SK-N-SH (cell line): Measurements from ENCODE around the gene IL17D. TPM values are rescaled to one million over a fixed set of nuclear protein-coding genes. Genes with fewer than 3 reads are reported as not detected.

Experiments
- CTCF ChIA-PET: fragments of 300-600, 350-600 bp; formaldehyde crosslinking; extraction: SDS; loops from one replicate; lab custom pipeline; 2021; lab: Yijun Ruan, JAX
- POLR2A ChIA-PET: fragments of 350-600 bp; sonication (Branson Sonifier 250); formaldehyde crosslinking; extraction: SDS; loops from one replicate; lab custom pipeline; 2020; ENCODE audit warnings: antibody characterized with exemption, inconsistent platforms; lab: Yijun Ruan, JAX
- DNase-seq: peaks from one replicate; pipeline ENCODE4 v3.0.0; 2012
- H2AFZ ChIP-seq: fragments of 200-600 bp; sonication (generic); 2 replicates; pipeline ENCODE4 v1.8.1; 2016; ENCODE audit warnings: antibody characterized with exemption, mild to moderate bottlenecking, low read depth
- H3F3A ChIP-seq: fragments of 200-600 bp; sonication (generic); replicated peaks from 2 replicates; pipeline ENCODE3; 2016; ENCODE audit warnings: antibody characterized with exemption, mild to moderate bottlenecking; ENCODE audit not compliant: insufficient read depth
- H3K27ac ChIP-seq, 2 experiments: fragments of 200-500 bp in 1 of 2; fragments of 200-600 bp in 1 of 2; sonication (Bioruptor generic) in 1 of 2; sonication (generic), shearing (Covaris generic) in 1 of 2; 2 replicates each; pipeline versions ENCODE4 v1.5.1 to v1.6.1; 2014 to 2016; ENCODE audit warnings: low read depth in 2 of 2, inconsistent platforms in 1 of 2, low read length in 1 of 2, mild to moderate bottlenecking in 1 of 2, mixed read lengths in 1 of 2
- H3K27me3 ChIP-seq: fragments of 200-600 bp; sonication (generic), shearing (Covaris generic); 2 replicates; pipeline ENCODE4 v1.6.1; 2016; ENCODE audit warnings: mixed run types; ENCODE audit not compliant: insufficient read depth
- H3K36me3 ChIP-seq, 2 experiments: fragments of 200-500 bp in 1 of 2; fragments of 200-600 bp in 1 of 2; sonication (Bioruptor generic) in 1 of 2; sonication (generic) in 1 of 2; replicated peaks in 1 of 2; 2 replicates each; pipeline versions ENCODE3 to v1.5.1; 2014 to 2016; ENCODE audit warnings: low read length in 1 of 2, mild to moderate bottlenecking in 1 of 2; ENCODE audit not compliant: insufficient read depth in 2 of 2, control insufficient read depth in 1 of 2
- H3K4me1 ChIP-seq, 2 experiments: fragments of 200-500 bp in 1 of 2; fragments of 200-600 bp in 1 of 2; sonication (Bioruptor generic) in 1 of 2; sonication (generic), shearing (Covaris generic) in 1 of 2; 2 replicates each; pipeline versions ENCODE4 v1.5.1 to v1.6.1; 2014 to 2016; ENCODE audit warnings: low read depth in 1 of 2, low read length in 1 of 2, mixed run types in 1 of 2; ENCODE audit not compliant: insufficient read depth in 2 of 2, control insufficient read depth in 1 of 2
- H3K4me2 ChIP-seq: fragments of 200-600 bp; sonication (generic), shearing (Covaris generic); 2 replicates; pipeline ENCODE4 v1.6.1; 2017; ENCODE audit warnings: mixed run types
- H3K4me3 ChIP-seq, 2 experiments: fragments of 200-500 bp in 1 of 2; fragments of 200-600 bp in 1 of 2; sonication (Bioruptor generic) in 1 of 2; sonication (generic), shearing (Covaris generic) in 1 of 2; 2 replicates each; pipeline versions ENCODE4 v1.5.1 to v1.8.1; 2014 to 2016; ENCODE audit warnings: low read depth in 2 of 2, inconsistent platforms in 1 of 2, low read length in 1 of 2, mild to moderate bottlenecking in 1 of 2, mixed read lengths in 1 of 2, moderate library complexity in 1 of 2
- H3K79me2 ChIP-seq: fragments of 200-600 bp; sonication (generic); 2 replicates; pipeline ENCODE4 v1.8.1; 2017; ENCODE audit warnings: mild to moderate bottlenecking; ENCODE audit not compliant: insufficient read depth
- H3K9ac ChIP-seq: fragments of 200-600 bp; sonication (generic); 2 replicates; pipeline ENCODE4 v1.6.1; 2017; ENCODE audit warnings: mixed run types
- H3K9me2 ChIP-seq: fragments of 200-600 bp; sonication (generic); 2 replicates; pipeline ENCODE4 v1.6.1; 2017; ENCODE audit warnings: mixed run types
- H3K9me3 ChIP-seq: fragments of 200-600 bp; sonication (generic); 2 replicates; pipeline ENCODE4 v1.6.1; 2017; ENCODE audit warnings: mixed run types, mild to moderate bottlenecking, moderate library complexity
- H4K20me1 ChIP-seq: fragments of 200-600 bp; sonication (generic); 2 replicates; pipeline ENCODE4 v1.6.1; 2017; ENCODE audit warnings: mild to moderate bottlenecking, mixed run types; ENCODE audit not compliant: insufficient read depth
- CHD2 ChIP-seq: fragments of 150-350 bp; IDR thresholded peaks from 2 replicates; pipeline ENCODE4 v1.6.1; 2018; ENCODE audit warnings: low read length; ENCODE audit not compliant: partially characterized antibody
- EP300 ChIP-seq, 2 experiments: IDR thresholded peaks; 2 replicates each; pipeline versions ENCODE4 v1.4.0 to v1.6.1; 2012; ENCODE audit warnings: borderline replicate concordance in 1 of 2, low read depth in 1 of 2, low read length in 1 of 2
- FOSL2 ChIP-seq: IDR thresholded peaks from 2 replicates; pipeline ENCODE4 v1.4.0; 2012; ENCODE audit warnings: low read depth, mild to moderate bottlenecking, moderate library complexity, borderline replicate concordance
- FOXJ3 ChIP-seq: sonication (generic); formaldehyde crosslinking; IDR thresholded peaks from 2 replicates; pipeline ENCODE4 v1.5.1; 2020; ENCODE audit warnings: mild to moderate bottlenecking, missing genetic modification reagents
- FOXM1 ChIP-seq: IDR thresholded peaks from 2 replicates; pipeline ENCODE4 v1.4.0; 2012; ENCODE audit warnings: low read depth, mild to moderate bottlenecking
- GATA2 ChIP-seq: sonication (generic); formaldehyde crosslinking; IDR thresholded peaks from 2 replicates; pipeline ENCODE4 v1.5.0; 2020; ENCODE audit warnings: mild to moderate bottlenecking, missing genetic modification reagents
- JUND ChIP-seq: IDR thresholded peaks from 2 replicates; pipeline ENCODE4 v1.4.0; 2012
- MAX ChIP-seq: IDR thresholded peaks from 2 replicates; pipeline ENCODE4 v1.4.0; 2012; ENCODE audit warnings: low read depth
- RFX5 ChIP-seq: IDR thresholded peaks from 2 replicates; pipeline ENCODE4 v1.6.1; 2012; ENCODE audit warnings: mild to moderate bottlenecking, improper control_type of control experiment, low read length
- SMC3 ChIP-seq: IDR thresholded peaks from 2 replicates; pipeline ENCODE4 v1.6.1; 2012; ENCODE audit warnings: low read depth, low read length, improper control_type of control experiment
- TAF1 ChIP-seq: IDR thresholded peaks from 2 replicates; pipeline ENCODE4 v1.6.1; 2012; ENCODE audit warnings: low read depth, mild to moderate bottlenecking, low read length, moderate library complexity, borderline replicate concordance
- TEAD4 ChIP-seq: IDR thresholded peaks from 2 replicates; pipeline ENCODE4 v1.4.0; 2012; ENCODE audit warnings: mild to moderate bottlenecking, borderline replicate concordance; ENCODE audit not compliant: insufficient read depth
- YY1 ChIP-seq: IDR thresholded peaks from 2 replicates; pipeline ENCODE4 v1.4.0; 2012; ENCODE audit warnings: low read depth, mild to moderate bottlenecking
- WGBS: methylation state at CpG from one replicate; pipeline ENCODE4 v1.1.6; 2017; ENCODE audit warnings: low lambda C conversion rate; 5-methylcytosine and 5-hydroxymethylcytosine counted together
- polyA plus RNA-seq, 3 experiments: library from polyadenylated mRNA; depleted of rRNA; stranded (reverse); fragments of >200 nt; gene quantifications; 2 replicates each; pipeline ENCODE4 v1.2.3, GENCODE V29; 2012
- TF ChIP-seq, protein P1 (sequence below): fragments of 150-350 bp; IDR thresholded peaks from 2 replicates; pipeline ENCODE4 v1.6.1; 2016; ENCODE audit warnings: mild to moderate bottlenecking, low read depth, low read length
- TF ChIP-seq, protein P2 (sequence below): fragments of 150-350 bp; IDR thresholded peaks from 2 replicates; pipeline ENCODE4 v1.6.1; 2017; ENCODE audit warnings: antibody characterized with exemption, low read length, low read depth, borderline replicate concordance
- TF ChIP-seq, protein P3 (sequence below): IDR thresholded peaks from 2 replicates; pipeline ENCODE4 v1.4.0; 2012; ENCODE audit warnings: low read depth, borderline replicate concordance
- TF ChIP-seq, protein P4 (sequence below): IDR thresholded peaks from 2 replicates; pipeline ENCODE4 v1.6.1; 2012; ENCODE audit warnings: mild to moderate bottlenecking, low read depth, low read length, moderate library complexity

IL17D gene
- polyA plus RNA-seq, 1 of the 3 experiments (the other 2 are of a cell fraction): 2.3 TPM

DNA sequence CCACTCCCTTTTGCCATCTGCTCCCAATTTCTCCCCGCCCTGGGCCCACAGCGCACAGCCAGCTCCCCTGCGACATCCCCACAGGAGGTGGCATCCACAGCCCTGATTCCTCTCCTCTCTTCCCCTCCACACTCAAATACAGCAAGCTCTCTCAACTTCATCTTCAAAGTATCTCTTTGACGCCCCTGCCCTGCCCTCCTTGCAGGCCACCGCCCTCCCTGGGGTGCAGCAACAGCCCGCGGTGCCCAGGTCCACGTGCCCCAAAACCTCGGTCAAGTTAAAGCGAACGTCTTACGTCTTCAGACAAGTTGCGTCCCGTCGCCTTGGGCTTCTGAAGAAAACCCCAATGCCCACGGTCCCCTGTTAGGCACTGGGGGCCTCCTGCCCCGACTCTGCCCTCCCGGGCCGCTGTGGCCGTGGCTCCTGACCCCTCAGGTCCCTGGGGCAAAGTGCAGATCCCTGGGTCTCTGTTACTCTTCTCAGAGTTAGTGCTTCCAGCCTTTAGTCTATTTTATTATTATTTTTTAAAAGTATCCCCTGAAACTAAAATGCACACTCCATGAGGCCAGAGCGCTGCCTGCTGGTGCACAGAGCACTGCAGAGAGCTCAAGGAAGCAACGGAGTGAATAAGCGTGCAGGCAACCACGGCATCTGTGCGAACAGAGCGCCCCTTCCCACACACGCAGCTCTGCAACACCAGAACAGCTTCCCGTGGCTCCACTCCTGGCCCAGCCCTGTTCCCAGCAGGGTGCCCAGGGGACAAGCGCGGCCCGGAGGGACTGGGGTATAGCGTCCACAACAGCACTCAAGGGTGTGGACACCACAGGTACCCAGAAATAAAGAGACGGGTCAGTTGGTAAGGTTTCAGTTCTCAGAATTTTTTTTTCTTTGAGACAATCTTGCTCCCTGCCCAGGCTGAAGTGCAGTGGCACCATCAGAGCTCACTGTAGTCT, 26.4 kb downstream of the IL17D start:
- Histone ChIP-seq H3K27me3 (no peaks in the 10 kb centered on the region), H3K36me3 (no peaks in the 10 kb centered on the region), H3K9me2 (no peaks in the 10 kb centered on the region), H3F3A (no peaks in the 10 kb centered on the region), H3K9ac (no peak overlapping the region), H3K4me3 (no peak overlapping the region), H4K20me1 (no peaks in the 10 kb centered on the region), H3K4me2 (no peak overlapping the region), H3K79me2 (no peaks in the 10 kb centered on the region), H3K4me1 (no peaks in the 10 kb centered on the region), H3K9me3 (no peaks in the 10 kb centered on the region), H3K27ac (no peak overlapping the region), H2AFZ (no peak overlapping the region)
- ChIA-PET POLR2A (no interaction called here), CTCF (interaction anchor here (0.6 to 2.4 kb wide), 3 partner anchors 16 to 99 kb away, joined by 3 to 10 read pairs (median 6); no protein-coding TSS in a partner anchor)
- 87% methylated on average over 28 of the region's 33 CpGs for WGBS
- TF ChIP-seq SMC3 (no peak), YY1 (no peak), JUND (no peak), TEAD4 (no peak), FOXJ3 (CRISPR knock-in tag) (no peak), FOSL2 (no peak), MAX (no peak), TAF1 (no peak), EP300 (IDR thresholded peaks at IDR 0.05; ENCODE audit: borderline replicate concordance in 1 of 2, low read depth in 1 of 2, low read length in 1 of 2) (no peak), CHD2 (no peak), RFX5 (no peak)
- TF ChIP-seq, protein P1, sequence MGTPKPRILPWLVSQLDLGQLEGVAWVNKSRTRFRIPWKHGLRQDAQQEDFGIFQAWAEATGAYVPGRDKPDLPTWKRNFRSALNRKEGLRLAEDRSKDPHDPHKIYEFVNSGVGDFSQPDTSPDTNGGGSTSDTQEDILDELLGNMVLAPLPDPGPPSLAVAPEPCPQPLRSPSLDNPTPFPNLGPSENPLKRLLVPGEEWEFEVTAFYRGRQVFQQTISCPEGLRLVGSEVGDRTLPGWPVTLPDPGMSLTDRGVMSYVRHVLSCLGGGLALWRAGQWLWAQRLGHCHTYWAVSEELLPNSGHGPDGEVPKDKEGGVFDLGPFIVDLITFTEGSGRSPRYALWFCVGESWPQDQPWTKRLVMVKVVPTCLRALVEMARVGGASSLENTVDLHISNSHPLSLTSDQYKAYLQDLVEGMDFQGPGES: no peak
- TF ChIP-seq, protein P2, sequence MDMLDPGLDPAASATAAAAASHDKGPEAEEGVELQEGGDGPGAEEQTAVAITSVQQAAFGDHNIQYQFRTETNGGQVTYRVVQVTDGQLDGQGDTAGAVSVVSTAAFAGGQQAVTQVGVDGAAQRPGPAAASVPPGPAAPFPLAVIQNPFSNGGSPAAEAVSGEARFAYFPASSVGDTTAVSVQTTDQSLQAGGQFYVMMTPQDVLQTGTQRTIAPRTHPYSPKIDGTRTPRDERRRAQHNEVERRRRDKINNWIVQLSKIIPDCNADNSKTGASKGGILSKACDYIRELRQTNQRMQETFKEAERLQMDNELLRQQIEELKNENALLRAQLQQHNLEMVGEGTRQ: no peak
- DNase-seq: no peak

- Histone ChIP-seq H3K9me3 (no peaks in the 10 kb centered on the region), H3F3A (no peaks in the 10 kb centered on the region), H3K27me3 (no peaks in the 10 kb centered on the region), H3K79me2 (no peaks in the 10 kb centered on the region), H3K4me3 (no peak overlapping the region), H3K9me2 (no peaks in the 10 kb centered on the region), H3K4me2 (no peak overlapping the region), H3K27ac (no peak overlapping the region), H3K4me1 (no peaks in the 10 kb centered on the region), H3K36me3 (no peaks in the 10 kb centered on the region), H2AFZ (no peak overlapping the region), H4K20me1 (no peaks in the 10 kb centered on the region), H3K9ac (no peak overlapping the region)
- CTCF ChIA-PET: no interaction called here
- POLR2A ChIA-PET: no interaction called here
- no peak for DNase-seq
- WGBS: 89% methylated on average over 6 of the region's 6 CpGs
- TF ChIP-seq CHD2 (no peak), FOXM1 (no peak), GATA2 (no peak), EP300 (IDR thresholded peaks at IDR 0.05; ENCODE audit: borderline replicate concordance in 1 of 2, low read depth in 1 of 2, low read length in 1 of 2) (no peak)
- TF ChIP-seq, protein P3, sequence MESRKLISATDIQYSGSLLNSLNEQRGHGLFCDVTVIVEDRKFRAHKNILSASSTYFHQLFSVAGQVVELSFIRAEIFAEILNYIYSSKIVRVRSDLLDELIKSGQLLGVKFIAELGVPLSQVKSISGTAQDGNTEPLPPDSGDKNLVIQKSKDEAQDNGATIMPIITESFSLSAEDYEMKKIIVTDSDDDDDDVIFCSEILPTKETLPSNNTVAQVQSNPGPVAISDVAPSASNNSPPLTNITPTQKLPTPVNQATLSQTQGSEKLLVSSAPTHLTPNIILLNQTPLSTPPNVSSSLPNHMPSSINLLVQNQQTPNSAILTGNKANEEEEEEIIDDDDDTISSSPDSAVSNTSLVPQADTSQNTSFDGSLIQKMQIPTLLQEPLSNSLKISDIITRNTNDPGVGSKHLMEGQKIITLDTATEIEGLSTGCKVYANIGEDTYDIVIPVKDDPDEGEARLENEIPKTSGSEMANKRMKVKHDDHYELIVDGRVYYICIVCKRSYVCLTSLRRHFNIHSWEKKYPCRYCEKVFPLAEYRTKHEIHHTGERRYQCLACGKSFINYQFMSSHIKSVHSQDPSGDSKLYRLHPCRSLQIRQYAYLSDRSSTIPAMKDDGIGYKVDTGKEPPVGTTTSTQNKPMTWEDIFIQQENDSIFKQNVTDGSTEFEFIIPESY: no peak
- TF ChIP-seq, protein P4, sequence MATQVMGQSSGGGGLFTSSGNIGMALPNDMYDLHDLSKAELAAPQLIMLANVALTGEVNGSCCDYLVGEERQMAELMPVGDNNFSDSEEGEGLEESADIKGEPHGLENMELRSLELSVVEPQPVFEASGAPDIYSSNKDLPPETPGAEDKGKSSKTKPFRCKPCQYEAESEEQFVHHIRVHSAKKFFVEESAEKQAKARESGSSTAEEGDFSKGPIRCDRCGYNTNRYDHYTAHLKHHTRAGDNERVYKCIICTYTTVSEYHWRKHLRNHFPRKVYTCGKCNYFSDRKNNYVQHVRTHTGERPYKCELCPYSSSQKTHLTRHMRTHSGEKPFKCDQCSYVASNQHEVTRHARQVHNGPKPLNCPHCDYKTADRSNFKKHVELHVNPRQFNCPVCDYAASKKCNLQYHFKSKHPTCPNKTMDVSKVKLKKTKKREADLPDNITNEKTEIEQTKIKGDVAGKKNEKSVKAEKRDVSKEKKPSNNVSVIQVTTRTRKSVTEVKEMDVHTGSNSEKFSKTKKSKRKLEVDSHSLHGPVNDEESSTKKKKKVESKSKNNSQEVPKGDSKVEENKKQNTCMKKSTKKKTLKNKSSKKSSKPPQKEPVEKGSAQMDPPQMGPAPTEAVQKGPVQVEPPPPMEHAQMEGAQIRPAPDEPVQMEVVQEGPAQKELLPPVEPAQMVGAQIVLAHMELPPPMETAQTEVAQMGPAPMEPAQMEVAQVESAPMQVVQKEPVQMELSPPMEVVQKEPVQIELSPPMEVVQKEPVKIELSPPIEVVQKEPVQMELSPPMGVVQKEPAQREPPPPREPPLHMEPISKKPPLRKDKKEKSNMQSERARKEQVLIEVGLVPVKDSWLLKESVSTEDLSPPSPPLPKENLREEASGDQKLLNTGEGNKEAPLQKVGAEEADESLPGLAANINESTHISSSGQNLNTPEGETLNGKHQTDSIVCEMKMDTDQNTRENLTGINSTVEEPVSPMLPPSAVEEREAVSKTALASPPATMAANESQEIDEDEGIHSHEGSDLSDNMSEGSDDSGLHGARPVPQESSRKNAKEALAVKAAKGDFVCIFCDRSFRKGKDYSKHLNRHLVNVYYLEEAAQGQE: no peak
These were observed 35.1 kb downstream of the IL17D start for GRCh38 chr13:20738616-20739015.
